Activated effector memory CD4-positive, alpha-beta T cell treated with anti-CD3 and anti-CD28 coated beads, Interleukin-2, amount 50 U/mL, for 16 hours (primary cell): ENCODE results near the gene OPCML.

Experiments used
- DNase-seq: peaks from one replicate; pipeline ENCODE4 v3.0.0-alpha.2; 2020

Gene OPCML

DNA sequence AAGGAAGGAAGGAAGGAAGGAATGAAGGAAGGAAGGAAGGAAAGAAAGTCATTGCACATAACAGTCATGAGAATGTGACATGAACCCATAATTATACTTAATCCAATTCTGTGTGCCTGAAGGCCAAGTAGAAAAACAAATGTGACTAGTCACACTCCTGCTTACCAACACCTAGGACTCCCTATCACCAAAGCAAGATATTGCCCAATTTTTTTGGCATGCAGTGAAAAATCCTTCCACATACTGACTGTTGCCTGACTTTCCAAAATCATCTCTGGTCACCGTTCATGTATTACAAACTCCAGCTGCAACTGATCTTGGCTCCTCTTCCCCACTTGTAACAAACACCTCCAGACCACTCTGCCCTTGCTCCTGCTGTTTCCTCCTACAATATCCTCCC is 516.8 kb downstream of the OPCML start:
- no peak for DNase-seq

DNA sequence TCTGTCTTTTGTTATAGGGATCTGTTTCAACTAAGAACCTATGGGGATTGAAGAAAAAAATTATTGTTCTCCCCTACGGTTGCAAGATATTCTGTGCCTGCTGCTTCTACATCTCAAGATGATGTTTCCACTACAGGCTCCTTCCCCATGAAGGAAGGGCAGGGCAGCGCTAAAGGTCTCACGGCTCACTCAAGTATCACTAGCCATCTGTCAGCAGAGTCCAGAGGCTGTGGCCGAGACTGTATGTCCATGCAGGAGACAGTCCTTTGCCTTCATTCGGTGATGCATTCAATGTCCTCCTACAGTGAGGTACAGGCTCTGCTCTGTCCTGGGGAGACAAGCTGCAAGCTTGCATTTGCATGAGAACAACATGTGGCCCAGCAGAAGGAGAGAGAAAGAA is 518.0 kb downstream of the OPCML start:
- DNase-seq = no peak

DNA sequence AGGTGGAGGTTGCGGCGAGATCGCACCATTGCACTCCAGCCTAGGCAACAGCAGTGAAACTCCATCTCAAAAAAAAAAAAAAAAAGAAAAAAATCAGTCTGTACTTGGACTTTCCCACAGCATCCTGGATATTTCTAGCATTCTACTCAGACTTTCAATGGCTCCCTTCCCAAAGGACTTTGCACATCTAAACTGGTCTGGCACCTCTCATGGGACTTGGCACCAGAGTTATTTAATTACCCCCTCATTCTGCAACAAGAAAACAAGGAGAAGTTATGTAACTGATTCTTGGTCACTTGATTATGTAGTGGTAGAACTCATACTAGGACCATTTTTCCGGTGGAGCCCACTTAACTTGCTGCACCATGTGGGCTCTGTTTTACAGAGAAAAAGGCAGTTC is 519.5 kb downstream of the OPCML start:
- no peak for DNase-seq

DNA sequence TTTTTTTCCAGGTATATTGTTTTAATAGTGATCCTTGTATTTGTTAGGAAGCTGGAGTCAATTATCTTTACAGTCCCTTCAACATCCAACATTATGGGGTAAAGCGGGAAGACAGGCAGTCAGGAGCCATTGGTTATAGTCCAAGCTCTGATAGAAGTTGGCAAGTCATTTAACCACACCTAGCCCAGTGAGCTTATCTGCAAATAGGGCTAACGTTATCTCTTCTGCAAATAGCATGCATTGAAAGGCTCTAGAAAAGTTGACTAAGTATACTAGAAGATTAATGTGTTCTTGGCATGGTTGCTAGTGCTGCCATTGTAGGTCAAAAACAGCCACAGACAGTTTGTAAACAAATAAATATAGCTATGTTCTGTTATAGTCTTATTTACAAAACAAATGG is 520.7 kb downstream of the OPCML start:
- DNase-seq = no peak

DNA sequence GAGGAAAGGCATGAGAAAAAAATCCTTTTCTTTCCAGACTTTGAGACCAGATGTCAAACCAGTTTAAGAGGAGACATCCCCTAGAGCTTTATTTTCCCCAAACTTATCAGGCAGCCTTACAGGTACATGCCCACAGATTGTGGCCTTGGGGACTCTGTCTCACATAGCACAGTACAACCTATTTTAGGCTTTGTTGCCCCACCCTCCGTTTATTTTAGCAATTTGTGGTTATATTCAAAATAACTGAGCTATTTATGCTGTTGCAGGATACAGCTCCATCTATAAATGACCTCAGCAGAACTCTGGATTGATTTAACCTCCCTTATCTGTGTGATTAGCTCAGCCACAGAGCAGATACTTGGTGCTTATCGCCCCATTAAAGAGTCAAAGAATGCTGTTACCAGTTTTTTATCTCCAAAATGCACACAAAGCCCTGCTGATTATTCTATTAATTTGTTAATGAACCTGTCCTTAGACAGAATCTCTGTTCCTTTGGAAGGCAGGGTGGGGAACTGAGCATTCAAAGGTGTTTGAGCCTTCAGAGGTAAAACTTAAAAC is 525.2 kb downstream of the OPCML start:
- no peak for DNase-seq

DNA sequence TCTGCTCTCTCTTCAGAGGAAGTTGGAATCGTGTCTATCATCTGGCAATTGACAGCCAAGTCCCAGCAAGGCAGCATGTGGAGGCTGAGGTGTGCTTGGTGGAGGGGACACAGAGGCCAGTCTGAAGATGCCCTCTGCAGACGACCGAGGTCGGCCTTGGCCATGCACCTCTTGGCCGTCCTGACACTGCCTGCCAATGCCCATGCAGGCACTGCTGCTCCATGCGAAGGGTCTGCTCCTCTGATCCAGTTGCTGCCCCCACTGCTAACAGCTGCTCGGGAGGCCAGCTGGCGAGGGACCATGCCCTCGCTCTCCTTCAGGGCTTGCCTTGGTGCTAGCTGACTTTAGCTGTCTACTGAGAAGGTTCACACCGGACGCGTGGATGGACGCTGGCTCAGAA is 527.9 kb downstream of the OPCML start:
- DNase-seq = no peak

DNA sequence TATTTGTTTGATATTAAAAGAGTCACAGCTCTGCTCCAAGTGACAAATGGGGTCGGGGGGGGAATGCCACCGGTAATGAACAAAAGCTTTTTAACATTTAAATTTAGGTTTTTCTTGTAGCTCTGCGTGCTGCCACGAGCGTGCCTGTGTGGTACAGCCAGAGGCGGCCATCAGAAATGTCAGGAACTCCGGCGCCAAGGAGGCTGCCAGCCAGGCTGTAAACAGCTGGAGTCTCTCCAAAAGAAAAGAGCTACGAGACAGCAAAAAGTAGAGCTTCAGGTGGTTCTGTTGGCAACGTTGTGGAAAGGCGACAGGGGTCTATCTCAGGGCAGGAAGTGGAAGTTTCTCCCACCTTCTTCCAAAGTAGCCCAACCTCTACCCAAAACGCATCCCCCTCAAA is 532.8 kb downstream of the OPCML start:
- DNase-seq = no peak

DNA sequence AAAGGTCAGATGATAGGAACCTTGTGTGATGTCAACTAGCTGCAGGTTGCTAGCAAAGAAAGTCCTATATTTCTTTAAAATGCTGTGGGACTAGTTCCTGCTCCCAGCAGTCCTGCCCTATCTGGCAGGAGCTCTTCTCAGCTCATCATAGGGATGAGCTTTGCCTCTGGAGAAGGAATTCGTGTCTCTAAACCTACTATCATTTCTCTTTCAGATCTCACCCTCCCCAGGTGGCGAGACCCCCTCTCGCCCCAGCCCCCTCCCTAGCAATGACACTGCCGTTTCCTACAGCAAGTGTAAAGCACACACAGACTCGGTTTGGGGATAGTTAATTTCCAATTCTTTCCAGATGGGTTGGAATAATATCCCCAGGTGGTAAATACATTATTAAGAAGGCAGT is 533.3 kb downstream of the OPCML start:
- DNase-seq = no peak

DNA sequence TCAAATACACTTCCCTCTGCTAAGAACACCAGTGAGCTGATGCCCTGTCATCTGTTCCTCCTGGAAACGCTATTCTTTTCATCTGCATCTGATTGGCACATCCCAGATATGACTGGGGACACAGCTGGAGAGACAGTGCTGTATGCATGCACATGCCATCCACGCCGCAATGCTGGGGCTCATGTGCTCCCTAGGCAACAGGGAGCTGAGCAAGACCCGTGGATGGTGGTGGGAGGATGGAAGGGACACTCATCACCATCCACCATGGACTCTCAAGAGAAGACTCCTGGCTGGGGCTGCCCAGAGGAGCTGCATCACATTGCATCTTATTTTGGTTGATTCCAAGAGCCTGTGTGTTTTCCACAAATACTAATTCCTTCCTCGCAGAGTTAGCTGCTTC is 534.9 kb downstream of the OPCML start:
- DNase-seq = no peak

DNA sequence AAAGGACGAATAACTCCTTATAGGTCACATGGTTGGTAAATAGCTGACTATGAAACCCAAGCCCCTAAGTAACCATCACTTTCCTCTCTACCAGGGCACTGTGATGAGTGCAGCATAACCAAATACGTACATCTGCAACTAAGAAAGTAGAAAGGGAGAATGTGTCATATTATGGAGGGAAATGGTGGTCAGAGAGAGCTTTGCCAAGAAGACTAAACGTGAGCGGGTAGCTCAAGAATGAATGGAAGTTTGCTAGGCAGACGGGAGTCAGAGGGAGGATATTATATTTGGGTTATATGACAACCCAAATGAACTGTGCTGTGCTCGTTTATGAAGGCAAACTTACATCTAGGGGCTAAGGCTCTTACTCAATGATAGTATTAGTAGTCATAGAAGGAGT is 537.3 kb downstream of the OPCML start:
- DNase-seq = no peak

DNA sequence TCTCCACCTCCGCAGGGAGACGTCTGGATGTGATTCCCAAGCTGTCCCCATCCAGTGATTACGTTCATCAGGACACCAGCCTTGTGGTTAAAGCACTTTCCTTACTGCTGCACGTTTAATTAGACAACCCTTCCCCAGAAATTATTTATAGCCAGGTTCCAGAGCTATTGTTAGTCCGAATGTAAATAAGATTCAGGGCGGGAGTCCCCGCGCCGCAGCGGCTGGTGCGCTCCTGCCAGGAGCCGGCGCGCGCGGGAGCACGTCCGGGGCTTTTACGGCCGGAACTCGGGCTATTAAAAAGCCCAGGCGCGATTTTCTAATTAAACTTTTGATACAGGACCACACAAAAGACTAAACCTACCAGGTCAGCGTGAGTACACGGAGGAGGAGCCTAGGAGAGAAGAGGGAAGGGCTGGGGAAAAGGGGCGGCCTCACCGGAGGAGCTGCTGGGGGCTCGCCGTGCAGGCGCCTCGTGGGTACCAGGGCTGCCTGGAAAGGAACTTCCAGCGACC is 538.3 kb downstream of the OPCML start:
- no peak for DNase-seq

DNA sequence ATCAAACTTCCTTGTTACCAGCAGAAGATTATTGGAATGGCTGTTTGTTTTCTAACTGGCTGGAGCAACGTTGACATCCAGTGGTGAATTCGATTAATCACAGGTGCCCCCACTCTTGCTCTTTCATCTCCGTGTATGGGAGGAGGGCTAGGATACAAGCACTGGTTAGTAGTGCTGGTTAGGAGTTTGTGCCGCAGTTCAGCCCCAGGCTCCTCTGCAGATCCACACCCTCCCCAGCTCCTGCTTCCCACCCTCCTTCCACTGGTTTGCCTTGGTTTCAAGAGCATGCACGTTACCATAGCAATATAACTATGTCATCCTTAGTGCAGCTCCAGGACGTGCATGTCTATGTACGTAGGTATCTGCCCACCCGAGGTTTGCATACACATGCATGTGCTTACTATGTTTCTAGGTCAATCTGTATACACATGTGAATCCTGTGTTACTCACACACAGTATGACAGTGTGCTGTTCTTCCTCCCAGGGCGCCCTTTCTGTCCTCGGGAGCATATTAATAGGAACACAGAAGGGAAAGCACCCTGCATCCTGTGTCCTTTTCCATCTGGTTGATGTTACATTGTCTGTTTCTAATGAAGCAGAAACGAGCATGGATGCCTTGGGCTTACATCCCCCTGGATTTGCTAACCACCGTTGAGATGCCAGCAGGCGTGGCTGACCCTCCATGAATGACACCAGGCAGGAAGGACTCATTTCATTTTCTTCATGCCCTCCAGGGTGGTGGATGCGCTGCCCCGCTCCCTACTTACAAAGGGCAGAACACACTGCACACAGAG is 539.3 kb downstream of the OPCML start:
- DNase-seq = no peak

DNA sequence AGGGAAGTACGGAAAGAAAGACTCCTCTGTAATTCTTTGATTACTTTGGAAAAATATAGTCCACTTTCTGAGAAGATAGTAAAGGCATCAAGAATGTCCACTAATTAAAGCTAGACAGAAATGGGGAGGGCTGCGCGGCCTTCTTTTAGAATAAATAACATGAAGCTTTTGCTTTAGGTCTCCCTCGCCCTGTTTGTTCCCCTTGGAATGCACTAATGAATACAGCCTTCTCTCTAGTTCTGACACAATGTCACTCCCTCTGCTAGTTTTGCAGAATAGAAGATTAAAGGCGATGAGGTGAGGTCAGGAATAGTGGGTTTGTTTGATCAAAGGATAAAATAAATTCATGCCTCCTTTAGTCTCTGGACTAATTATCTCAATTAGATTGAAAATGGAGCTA is 543.9 kb downstream of the OPCML start:
- no peak for DNase-seq

DNA sequence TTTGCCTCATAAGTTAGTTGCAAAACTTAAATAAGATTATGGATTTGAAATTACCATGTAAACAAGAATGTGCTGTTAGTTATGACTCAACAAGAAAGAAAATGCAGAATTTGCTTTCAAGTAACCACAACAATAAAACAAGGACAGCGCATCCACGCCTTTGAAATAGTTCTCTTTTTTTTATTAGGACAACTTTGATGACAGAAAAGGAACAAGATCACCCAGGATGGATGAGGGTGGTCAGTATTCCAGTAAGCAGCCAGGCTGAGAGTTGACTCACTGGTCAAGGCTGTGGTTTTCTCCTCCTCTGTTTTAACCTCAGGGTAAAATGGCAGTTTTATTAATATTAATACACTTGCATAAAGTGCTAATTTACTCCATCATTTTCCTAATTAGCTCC is 544.4 kb downstream of the OPCML start:
- DNase-seq = no peak

DNA sequence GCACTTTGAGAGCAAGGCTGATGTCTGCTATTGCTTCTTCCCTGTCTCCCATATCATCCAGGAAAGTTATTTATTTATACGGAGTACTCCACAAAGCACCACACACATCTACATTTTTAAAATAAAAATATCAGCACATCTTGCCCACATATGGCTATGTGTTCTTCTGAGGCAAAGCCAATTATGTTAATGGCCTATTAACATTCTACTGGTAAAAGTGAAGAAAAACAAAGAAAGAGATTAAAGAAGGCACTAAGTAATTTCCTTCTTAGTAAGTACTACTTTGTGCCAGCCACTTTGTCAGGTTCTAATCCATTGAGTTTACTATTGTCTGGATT is 548.7 kb downstream of the OPCML start:
- no peak for DNase-seq

DNA sequence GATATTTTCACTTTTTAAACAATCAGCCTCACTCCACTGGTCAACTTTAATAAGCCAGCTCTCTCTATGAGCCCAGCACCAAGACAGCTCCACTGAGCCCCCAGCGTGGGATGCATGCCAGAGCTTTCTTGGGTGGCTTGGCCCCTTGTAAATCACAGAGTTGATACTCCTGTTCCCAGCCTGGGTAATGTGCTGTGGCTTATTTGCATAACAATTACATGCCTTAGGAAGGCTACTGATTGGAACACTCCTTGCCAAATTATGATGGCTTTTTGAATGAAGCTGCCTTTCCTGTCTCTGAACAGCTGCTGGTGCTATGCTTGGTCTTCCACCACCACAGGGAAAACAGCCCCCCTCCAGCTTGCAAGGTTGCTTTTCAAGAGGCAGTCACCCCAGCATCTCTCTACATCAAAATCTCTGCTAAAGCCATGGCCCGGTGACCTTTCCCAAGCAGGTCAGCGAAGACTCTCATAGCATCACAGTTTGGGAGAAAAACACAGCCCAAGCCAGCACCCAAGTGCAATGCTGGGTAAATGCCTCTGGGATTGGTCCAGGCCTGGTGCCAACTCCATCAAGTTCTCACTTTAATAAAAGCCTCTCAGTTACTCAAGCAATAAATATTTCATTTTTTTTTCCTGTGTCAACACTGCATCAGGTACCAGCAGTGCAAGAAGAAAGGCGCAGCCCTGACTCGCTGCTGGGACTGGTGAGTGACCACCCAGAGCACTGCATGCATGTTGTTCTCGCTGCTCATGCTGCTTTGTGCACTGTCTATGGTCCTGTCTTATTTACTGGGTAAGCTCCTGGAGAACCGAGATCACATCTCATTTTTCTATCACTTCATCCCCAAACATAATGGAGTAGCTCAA is 549.3 kb downstream of the OPCML start:
- no peak for DNase-seq

DNA sequence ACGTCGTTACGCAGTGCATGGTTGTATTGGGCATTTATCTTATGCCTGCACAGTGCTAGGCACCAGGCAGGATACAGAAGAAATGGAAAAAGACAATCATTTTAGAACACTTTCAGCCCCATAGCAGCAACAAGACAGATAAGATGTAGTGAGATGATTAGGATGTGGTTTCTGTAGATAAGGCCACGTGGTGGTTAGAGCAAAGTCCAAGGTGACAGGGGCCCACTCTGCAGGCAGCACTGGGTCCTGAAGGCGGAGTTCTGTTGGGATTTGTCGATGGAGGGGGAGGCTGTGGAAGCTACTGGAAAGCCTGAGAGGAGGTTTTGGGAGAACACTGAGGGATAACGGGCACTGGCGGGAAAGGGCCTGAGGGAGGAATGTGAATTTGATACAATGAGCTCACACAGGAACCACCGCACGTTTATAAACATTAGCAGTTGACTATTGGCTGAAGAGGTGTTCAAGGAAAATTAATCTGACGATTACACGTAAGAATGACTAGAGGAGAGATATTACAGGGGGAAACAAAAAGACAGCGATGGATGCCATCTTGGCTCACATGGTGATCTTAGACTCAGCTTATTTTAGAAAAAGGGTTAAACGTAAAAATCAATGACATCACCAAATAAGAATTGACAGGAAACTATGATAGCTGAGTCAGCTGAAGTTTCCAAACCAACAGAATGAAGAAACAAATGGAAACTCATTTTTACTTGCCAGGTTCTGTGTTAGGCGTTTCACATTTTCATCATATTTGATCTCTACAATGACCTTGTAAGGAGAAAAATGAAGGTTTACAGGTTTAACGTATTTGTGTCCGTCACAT is 551.0 kb downstream of the OPCML start:
- DNase-seq = no peak

DNA sequence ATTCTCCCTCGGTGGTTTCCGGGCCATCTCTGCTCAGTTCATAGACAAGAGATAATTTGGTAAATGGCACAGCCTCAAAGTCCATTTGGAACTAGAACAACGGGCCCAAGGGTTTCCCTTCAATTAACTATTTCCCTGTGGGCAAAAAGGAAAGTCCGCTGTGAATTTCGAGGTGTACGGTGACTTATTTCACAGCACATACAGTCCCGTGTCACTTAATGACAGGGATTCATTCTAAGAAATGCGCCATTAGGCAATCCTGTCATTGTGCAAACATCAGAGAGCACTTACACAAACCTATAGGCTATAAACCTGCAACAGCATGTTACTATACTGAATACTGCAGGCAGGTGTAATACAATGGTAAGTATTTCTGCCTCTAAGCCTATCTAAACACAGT is 551.6 kb downstream of the OPCML start:
- DNase-seq = no peak

DNA sequence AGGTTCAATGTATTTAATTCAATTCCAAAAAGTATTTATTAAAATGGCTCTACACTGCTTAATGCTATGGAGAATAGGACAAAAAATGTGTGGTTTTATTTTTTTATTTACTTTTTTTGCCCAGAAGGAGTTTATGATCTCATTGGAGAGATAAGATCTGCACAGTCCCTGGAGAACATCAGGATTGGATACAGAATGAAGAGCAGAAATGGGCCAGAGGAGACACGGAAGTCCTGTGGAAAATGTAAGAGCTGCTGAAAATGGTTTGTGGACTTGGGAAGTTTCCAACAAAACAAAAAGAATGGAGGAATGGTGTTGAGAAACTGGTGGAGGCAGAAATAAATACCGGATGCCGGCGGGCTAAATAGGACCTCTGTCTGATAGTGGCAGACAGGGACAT is 554.6 kb downstream of the OPCML start:
- no peak for DNase-seq

DNA sequence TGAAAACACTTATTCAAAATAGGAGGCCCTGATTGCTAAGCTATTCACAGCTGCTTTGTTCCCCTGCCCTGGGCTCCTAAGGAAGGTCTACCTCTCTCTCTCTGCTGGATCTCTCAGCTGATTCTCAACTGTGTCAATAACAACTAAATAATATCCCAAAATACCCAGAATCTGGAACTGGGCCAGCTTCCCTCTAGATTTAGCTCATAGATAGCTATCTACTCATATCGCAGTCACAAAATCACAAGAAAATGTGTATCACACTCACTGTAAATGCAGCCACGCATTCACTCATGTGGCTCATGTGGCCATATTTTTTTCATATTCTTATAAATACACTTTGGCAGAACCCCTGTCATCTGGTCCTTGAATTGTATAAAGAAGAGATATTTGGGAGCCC is 555.1 kb downstream of the OPCML start:
- no peak for DNase-seq

DNA sequence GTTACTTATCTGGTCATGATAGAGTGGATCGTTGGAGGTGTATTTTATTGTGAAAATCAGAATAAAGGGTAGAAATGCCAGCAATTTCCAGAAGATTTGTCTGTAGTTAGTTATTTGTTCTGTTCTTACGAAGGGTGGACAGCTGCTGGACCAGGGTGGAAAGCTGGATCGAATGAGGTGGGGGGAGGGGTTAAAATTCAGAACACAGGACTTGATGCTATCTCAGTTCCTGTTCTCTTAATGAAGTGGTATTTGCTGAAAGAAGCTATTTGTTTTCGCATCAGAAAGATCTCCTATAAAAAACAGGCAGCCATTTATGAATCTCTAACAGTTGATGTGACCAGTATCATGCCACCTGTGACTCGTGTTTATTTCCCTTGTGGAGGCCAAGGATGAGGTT is 556.2 kb downstream of the OPCML start:
- no peak for DNase-seq

DNA sequence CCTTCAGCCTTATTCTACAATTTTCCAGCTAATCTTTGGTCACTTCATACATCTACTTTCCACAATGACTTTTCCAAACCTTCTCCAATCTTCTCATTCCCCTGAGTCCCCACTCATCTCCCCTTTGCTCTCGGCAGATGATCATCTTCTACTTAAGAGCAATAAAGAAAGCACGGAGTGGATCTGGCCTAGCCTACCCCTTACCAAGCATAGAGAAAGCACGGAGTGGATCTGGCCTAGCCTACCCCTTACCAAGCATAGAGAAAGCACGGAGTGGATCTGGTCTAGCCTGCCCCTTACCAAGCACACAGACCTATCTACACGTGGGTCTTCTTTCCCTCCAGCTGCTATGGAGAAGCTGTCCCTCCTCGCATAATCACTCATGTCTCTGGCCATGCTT is 558.6 kb downstream of the OPCML start:
- DNase-seq = no peak

DNA sequence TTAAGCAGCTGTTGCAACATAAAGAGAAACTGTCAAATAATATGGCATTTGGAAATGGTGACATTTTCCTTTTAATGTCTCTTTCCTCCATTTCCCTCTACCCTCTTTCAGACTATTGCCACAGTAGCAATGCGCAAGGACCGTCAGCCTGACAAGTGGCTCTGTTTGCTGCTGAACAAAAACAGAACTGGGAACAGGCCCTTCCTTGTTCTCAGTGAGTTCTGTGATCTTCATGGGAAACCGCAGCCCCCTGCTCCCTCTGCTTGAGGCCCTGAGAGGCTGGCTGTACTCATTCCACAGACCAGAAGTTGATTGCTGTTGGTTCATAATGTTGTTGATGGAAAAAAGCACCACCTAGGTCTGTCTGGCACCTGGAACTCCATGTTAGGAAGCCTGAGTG is 559.7 kb downstream of the OPCML start:
- no peak for DNase-seq
